T-helper 2 cell (primary cell): ENCODE data around the gene DNAH11.
"Not testable (repeated sequence)": the region's sequence is repeated elsewhere in the genome, so short reads cannot be mapped to it uniquely, and the experiment has no call there.

Source experiments
- DNase-seq, 5 experiments: peaks; one replicate each; pipeline versions ENCODE4 v3.0.0 to v3.0.0-alpha.2; 2012 to 2022

Gene DNAH11

DNA sequence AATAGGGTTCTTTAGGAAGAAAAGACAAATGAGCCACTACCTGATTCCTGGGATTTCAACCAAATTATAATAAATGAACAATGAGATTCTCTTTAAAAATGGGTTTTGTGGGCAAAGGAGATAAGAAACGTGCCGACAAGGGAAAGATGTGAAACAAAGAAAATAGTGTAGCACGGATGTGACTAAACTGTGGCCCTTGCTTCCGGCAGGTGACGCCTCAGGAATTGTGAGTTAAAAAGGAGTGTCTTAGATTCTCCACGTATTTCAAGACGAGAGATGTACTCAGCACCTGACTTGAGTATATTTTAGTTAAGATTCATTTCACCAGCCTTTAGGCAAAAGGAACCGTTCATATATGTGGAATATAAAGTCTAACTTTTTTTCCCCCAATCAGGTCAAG, 75.9 kb downstream of the DNAH11 start:
- DNase-seq: no peak

DNA sequence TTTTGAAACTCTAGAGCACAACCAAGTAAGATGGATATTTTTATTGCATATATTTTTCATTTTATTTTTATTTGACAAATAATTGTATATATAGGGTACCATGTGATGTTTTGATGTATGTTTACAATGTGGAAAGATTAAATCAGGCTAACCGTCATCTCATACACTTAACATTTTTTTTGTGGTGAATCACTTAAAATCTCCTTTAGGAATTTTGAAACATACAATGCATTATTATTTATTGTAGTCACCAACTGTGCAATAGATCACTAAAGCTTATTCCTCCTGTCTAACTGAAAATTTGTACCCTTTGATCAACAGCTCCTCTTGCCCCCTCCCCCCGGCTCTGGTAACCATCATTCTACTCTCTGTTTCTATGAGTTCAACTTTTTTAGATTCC, 77.2 kb downstream of the DNAH11 start:
- no peak for DNase-seq

DNA sequence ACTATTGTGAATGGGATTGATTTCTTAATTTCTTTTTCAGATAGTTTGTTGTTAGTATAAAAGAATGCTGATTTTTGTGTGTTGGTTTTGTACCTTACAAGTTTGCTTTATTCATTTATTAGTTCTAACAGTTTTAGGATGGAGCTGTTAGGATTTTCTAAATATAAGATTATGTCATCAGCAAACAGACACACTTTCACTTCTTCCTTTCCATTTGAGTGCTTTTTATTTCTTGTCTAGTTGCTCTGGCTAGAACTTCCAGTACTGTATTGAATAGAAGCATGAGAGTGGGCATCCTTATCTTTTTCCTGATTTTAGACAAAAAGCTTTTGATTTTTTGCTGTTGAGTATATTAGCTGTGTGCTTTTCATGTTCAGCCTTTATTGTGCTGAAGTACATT, 81.5 kb downstream of the DNAH11 start:
- DNase-seq: no peak

DNA sequence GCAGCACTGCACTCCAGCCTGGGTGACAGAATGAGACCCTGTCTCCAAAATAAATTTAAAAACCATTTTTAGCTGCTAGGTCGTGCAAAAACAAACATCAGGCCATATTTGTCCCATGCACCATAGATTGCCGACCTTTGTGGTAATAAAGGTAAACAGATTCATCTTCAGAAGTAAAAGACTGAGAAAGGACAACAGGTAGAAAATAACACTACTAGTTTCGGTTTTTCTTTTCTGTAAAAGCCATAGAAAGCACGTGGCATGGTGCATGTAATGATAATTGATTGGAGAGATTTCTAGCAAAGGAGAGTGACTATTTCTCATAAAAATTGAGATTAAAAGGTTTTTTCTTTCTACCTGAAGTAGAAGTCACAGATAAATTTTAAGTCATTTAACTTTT, 93.9 kb downstream of the DNAH11 start:
- DNase-seq: no peak

DNA sequence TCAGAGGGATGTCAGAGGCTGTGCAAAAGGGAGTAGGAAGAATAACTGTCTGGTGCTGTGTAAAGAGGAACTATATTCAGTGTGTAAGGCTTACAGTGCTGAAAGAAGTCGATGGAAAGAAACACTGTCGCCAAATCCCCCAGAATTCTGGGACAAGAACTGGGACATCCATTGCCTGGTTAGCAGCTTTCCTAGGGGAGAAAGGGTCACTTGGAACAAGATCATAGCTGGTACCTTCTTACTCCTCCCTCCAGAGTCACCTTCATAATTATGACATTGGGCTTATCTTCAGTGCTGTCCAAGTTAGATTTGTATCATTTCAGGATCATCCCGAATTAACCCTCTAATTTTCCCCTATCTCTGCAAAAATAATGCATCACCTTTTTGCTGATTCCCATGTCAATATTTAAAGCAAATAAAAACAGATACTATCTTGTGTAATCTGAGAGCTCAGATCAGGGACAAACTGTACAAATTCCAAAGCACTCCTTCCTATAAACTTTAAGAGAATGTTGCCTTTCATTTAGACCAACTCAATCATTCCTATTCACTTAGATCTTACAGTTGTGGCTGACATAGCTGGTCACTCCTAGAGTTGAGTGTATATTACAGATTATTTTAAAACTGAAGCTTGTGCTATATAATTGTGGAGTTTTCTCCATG, 96.5 kb downstream of the DNAH11 start:
- DNase-seq: no peak

DNA sequence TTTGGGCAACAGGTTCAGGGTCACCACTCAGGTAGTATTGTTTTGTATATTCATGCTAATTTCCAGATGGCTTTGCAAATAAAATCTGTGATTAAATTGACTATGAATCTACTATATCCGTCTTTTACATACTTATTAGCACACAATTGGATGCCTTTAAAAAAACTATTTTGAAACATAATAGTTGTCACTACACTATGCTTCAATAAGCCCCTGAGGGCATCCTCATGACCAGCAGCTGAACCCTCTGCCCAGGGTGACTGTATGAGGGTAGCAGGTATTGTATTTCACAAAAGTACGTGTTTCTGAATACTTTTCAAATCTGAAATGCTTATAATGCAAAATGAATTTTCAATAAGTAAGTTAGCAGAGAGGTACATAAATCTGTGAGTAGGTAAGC, 97.3 kb downstream of the DNAH11 start:
- DNase-seq: no peak

DNA sequence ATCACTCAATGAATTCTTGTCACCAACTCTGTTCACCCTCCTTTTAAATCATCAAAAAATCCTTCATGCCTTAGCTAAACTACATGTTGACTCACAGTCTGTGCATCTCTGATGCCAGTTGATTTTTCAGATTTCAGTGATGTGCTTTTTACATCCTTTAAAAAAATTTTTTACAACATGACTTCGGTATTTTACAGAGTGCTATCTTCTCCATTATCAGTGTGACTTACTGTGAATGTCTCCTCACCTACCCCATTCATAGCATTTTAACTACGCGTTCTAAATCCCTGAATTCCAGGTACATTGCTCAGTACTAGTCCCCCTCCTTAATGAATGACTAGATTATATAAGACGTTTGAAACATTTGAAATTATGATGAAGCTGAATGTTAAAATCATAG, 98.7 kb downstream of the DNAH11 start:
- no peak for DNase-seq

DNA sequence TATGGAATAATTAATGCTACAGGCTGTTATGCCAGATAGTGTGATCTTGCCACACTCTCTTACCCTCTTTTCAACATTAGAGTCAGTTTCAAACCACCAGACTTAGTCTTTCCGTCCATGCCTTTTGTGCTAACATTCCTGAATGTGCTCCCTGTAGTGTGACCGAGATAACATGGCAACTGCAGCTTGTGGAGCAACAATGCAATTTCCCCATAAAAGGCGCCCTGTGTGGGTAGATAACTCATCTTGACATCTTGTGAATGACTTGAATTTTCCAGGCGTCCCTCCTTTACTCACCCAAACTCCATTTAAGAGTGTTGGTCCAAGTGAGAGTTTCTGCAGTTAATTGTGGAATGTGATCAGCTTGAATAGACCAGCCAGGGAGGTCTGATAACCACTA, 99.6 kb downstream of the DNAH11 start:
- DNase-seq: no peak

DNA sequence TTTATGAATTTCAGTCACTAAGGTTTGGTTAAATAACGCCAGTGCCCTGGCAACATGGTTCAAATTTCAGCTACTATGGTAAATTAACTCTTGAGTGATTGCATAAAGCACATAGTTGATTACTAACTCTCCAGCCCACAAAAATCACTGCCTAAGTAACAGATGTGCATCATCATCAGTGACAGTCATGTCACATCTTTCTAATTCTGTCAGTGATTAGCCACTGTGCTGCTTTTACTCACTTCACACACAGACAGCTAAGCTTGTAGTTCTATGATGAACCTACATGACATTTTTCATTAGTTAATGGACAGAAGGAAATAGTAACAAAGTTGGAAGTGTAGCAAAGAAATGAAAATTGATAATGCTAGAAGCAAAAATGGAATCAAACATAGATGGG, 108.9 kb downstream of the DNAH11 start:
- no peak for DNase-seq

DNA sequence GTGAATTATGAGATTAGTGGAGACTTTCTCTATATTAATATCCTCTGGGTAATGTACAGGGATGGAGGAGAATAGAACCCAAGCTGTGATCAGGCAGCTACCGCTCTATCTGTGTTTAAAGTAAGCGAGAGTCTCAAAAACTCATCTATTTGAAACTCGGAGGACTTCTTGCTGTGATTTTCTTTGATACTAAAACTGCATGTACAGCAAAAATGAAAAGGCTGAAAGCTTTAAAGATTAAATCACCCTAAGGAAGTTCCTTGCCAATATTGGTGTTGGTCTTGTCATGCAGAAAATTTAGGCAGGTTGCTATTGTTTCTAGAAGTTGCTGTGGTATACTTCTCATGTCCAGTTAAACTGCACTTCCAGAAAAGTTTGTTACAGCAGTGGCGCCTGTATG, 110.8 kb downstream of the DNAH11 start:
- no peak for DNase-seq

DNA sequence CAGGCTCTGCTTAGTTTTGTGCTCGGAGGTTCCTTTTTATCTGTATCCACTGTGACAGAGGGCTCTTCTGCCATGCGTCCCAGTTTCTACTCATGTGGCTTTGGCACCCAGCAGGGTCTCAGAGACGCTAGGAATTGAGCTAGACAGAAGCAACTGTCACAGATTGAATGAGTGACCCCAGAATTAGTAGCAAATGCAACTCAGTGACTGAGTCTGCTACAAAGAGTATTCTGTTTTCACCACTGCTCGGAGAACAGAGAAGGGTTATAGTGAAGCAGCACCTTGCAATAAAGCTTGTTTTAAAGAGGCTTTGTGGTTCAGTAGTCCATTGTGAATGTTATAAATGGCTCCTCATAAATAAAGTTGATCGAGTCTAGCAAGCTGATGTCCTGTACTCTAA, 113.2 kb downstream of the DNAH11 start:
- DNase-seq: no peak

DNA sequence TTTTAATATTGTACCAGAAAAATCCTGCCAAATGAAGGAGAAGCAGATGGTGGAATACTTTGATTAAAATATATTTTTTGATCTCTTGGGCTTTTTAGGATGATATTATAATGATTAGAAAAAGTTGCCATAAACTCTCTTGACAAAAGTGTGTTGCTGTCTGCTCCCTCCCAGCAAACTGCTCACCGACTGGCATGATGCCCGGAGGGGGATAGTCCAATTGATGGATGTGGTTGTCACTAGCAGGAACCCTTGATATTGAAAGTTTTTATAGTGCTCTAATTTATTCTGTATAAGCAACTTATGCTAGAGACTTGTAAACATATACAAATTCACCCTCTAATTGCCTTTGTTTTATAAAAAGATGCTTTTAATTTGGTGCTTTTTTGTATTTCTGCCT, 114.0 kb downstream of the DNAH11 start:
- no peak for DNase-seq

DNA sequence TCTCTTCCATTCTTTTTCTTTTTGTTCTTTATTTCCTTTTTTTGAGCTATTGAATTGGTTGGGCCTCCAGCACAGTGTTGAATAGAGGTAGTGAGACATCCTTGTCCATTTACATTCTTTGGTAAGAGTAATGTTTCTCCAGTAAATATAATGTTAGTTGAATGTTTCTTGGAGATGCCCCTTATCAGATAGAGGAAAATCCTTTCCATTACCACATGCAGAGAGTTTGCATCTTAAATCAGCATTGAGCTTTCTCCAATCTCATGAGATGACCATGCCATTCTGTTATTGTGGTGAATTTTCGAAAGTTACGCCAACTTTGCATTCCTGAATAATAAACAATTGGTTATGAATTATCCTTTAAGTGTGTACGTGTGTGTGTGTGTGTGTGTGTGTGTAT, 127.7 kb downstream of the DNAH11 start:
- DNase-seq: no peak

DNA sequence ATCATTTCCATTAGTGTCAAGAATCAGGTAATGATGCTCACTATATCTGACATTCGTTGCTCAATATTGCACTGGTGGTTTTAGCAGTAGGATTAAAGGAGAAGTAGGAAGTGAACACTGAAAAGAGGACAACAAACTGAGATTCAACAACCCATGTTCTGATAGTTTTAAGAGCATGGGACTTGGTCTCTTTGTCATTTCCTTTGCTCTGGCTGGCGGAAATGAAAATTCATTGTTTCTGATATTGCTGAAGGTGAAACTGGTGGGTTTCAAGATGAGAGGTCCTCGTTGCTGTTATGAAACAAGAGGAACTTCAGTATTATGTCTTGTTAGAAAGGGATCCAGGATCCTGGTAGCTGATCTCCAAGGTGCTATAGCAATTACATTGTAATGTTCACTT, 129.0 kb downstream of the DNAH11 start:
- DNase-seq: peak in 1 of 5 experiments; percentile 8

DNA sequence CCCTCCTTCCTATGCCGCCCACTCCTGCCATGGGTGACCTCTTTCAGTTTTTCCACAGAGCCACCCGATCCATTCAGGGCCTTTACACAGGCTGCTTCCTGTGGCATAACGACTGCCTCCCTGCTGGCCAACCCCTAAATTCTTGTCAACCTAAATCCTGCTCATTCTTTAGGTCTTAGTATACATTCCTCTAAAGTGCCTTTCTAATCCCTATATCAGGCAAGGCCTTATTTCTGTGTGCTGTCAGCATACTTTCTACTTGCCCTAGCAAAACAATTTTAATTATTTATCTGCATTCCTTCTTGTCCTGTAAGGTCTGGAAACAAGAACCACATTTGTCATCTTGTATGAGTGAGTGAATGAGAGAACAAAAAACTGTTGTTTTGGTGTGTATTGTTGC, 132.4 kb downstream of the DNAH11 start:
- DNase-seq: no peak

DNA sequence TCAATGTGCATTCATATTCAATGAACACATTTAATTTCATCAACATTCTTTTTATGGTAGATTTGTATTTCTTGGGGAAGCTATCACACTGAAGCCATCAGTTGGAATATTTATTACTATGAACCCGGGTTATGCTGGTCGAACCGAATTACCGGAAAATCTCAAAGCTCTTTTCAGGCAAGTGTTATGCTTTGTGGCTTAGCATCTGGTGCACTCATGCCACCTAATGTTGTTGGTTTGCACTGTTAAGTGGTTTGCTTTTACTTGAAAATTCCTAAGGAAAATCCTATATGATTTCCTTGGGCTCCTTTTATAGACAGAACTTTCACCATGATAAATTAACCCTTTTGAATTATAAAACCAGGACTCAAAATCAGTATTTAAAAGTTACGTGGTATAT, 147.9 kb downstream of the DNAH11 start:
- DNase-seq: no peak

DNA sequence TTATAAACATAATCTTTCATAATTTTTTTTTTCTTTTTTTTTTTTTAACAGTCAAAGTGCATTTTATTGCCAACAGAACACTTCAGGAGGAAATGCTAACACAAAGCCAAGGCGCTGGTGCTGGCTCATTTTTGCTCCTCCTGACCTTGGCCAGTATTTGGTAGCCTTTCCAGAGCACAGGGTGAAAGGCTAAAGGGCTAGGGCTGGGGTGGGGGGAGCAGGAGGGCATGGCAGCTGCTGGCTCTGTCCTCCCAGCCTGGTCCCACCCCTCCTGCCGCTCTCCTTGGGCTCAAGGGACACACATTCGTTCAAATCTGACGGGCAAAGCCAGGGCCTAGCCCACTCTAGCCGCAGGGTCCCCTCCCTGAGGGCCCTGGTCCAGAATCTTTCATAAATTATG, 148.3 kb downstream of the DNAH11 start:
- not testable (repeated sequence) for DNase-seq

DNA sequence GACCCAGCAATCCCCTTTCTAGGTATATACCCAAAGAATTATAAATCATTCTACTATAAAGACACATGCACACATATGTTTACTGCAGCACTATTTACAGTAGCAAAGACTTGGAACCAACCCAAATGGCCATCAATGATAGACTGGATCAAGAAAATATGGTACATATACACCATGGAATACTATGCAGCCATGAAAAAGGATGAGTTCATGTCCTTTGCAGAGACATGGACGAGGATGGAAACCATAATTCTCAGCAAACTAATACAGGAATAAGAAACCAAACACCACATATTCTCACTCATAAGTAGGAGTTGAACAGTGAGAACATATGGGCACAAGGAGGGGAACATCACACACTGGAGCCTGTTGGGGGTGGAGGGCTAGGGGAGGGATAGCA, 157.7 kb downstream of the DNAH11 start:
- not testable (repeated sequence) for DNase-seq

DNA sequence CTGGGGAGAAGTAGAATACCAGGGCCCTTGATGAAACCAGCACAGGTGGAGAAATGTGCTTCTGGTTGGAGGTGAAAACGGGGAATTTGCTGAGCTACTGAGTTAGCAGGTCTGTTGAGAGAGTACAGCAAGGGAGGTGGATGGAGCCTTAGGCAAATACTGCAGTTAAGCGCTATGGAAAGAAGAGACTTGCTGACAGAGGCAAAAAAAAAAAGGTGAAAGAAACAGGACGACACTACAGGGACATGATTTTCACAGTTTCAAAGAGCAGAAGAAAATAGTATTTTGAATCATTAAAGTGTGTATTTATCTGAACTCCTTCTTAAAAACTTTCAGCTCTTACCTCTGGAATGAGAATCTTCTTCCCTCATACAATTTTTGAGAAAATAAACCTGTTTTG, 159.5 kb downstream of the DNAH11 start:
- DNase-seq: no peak

DNA sequence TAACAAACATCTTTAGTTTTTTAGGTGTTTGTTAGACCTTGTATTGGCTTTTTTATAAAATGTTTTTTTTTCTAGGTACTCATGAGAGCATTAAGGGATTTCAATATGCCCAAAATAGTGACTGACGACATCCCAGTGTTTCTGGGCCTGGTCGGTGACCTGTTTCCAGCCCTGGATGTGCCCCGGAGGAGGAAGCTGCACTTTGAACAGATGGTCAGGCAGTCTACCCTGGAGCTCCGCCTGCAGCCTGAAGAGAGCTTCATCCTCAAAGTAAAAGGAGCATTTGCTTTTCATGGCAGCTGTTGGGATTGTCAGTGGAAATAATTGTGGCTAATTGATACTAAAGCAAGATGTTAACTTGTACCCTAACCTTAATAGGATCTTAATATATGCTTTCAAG, 161.5 kb downstream of the DNAH11 start:
- DNase-seq: no peak

DNA sequence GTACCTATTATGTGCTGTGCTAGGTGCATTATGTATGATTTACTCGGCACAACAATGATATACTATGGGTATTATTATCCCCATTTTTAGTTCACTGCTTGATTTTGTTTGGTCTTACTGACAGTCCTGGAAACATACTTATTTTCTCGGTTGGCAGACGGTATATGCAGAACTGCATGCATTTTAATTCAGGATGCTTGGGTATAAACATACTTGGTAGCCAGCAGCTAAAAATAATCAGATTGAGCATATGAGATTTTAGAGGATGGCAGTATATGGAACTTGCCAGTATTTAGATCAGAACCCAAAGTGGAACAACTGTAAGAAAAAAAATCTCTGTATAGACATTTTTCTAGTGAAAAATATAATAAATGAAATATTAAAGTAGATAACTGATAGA, 163.3 kb downstream of the DNAH11 start:
- no peak for DNase-seq

DNA sequence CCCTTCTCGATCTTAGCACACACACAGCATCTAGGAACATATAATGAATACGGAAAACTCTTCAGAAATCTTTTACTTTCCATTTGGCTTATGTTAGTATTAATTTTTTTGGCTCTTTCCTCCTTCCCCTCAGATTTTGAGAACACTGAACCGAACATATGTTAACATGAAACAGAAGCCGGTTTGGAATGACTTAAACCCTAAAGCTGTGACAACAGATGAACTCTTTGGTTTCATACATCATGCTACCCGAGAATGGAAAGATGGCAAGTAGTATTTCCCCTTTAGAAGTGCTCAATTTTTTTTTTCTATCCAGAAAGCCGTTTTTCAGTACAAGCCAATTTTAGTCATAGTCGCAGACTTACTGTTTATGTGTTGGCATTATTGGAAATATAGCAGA, 164.7 kb downstream of the DNAH11 start:
- no peak for DNase-seq

DNA sequence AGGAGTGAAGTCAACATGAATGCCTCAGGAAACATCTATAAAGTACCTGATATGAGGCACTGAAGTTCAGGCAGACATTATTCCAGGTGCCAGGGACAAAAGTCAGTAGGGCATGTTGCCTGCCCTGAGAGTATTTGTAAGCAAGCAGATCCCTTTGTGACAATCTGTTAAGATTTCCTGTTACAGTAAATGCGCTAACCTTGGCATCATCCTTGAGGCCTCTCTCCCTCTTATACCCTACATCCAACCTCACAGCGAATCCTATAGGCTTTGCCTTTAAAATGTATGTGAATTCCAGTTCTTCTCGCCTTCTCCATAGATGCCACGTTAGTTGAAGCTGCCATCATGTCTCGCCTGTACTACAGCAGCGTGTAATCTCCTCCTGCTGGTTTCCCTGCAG, 165.3 kb downstream of the DNAH11 start:
- no peak for DNase-seq

DNA sequence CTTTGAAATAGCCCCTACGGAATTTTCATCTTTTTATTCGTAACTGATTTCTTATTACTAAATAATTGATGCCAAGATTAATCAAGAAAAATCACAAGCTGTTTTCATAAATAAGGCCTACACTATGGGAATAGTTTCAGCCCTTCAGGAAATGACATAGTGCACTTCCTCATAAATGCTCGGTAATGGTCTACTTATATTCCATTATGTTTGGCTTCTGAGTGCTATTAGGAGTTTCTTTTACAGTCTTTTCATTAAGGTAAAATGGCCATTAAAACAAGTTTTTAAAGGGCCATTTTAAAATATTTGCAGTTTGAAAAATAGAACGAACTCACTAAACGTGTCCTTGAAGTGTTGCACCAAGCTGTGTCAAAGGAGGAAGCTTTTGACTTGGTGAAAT, 174.5 kb downstream of the DNAH11 start:
- no peak for DNase-seq

DNA sequence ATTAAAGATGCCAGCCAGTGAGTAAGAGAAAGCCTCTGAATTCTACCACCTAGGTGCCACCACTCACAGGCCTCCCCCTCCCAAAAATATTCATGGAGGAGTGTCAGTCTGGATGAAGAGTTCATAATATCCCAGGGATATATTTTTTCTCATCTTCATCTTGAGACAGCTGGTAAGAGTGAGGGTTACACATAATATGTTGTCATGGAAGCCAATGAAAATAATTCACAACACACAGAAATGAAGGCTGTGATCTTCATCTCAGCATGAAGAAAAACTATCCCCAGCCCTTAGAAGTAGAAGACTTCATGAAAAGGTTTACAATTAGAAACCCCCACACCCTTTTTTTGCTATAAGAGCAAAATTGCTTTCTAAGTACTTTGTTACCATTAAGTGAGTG, 175.6 kb downstream of the DNAH11 start:
- DNase-seq: no peak

DNA sequence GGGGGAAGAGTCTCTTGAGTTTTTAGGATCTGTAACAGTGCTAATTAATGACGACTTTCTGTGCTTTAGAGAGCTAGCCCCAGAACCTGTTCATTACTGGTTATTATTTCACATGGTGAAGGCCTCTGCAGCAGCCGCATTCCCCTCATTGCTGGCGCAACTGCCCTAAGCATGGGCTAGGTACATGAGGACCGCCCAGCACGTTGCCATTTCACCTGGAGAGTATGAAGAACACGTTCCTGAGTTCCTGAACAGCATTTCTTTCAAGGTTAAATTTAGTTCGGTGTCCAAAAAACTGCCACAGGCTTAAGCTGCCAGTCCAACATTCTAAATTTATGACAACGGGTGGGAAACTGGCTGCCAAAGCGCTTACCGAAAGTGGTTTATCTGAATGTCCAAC, 177.0 kb downstream of the DNAH11 start:
- no peak for DNase-seq
